C4-2B (cell line): Measurements from ENCODE around the gene NACA.

Experiments used
- H3K27ac ChIP-seq: fragments of 450-650 bp; 2 replicates; pipeline ENCODE4 v1.5.1; 2017
- CTCF ChIP-seq: fragments of 450-650 bp; conservative IDR thresholded peaks from 2 replicates; pipeline ENCODE4 v1.5.1; 2017; ENCODE audit warnings: mild to moderate bottlenecking
- ZFX ChIP-seq: fragments of 450-650 bp; IDR thresholded peaks from 2 replicates; pipeline ENCODE4 v1.6.1; 2017

NACA gene

GRCh38 chr12:56668197-56668457 lies 57.0 kb downstream of the NACA start:
- H3K27ac ChIP-seq, result no peak overlapping the region
- TF ChIP-seq ZFX (no peak), CTCF (no peak)
